Measurements from ENCODE around the gene NTN4. TPM values are rescaled to one million over a fixed set of nuclear protein-coding genes. Genes with fewer than 3 reads are reported as not detected.
A peak's percentile ranks its signal among the peaks of the same experiment; 100 is the strongest.

NTN4 gene
- total RNA-seq, 1 donor from 2014 or later, result 136 TPM

- no peaks in the 10 kb centered on the region for H3K4me1 ChIP-seq
- no peak overlapping the region for H3K4me3 ChIP-seq
- H3K27me3 ChIP-seq, result no peaks in the 10 kb centered on the region
- no peak for TF ChIP-seq CTCF (IDR thresholded peaks at IDR 0.05)
- no peaks in the 10 kb centered on the region for H3K9me3 ChIP-seq
- intact Hi-C loops (cut with DNase I), result no loop called here
- ATAC-seq, result peak; percentile 91
- no peaks in the 10 kb centered on the region for H3K36me3 ChIP-seq
- H3K27ac ChIP-seq, result peak overlapping the region; percentile 49
- peak; percentile 83 for DNase-seq
Measured at GRCh38 chr12:95608252-95609033, 182.1 kb downstream of the NTN4 start.

Other genes starting within 250 kb of the NTN4 start
- gene USP44, start 239.3 kb downstream of the NTN4 start, total RNA-seq, result 14.9 TPM
- 15.2 TPM for gene SNRPF, start 68.2 kb upstream of the NTN4 start, total RNA-seq
- gene CCDC38, start 151.8 kb upstream of the NTN4 start, total RNA-seq, result not detected
- gene AMDHD1, start 152.6 kb upstream of the NTN4 start, total RNA-seq, result 1.4 TPM
- 6.2 TPM for gene HAL, start 205.6 kb upstream of the NTN4 start, total RNA-seq
- gene LTA4H, start 244.8 kb upstream of the NTN4 start, total RNA-seq, result 314 TPM

Measured in upper lobe of right lung (tissue), 1 donor.